HepG2 (cell line): ENCODE measurements around the gene LATS1. TPM values are rescaled to one million over a fixed set of nuclear protein-coding genes. Genes with fewer than 3 reads are reported as not detected.

Experiments used
- CENPBD1 ChIP-seq: sonication (generic); formaldehyde crosslinking; IDR thresholded peaks from 2 replicates; pipeline ENCODE4 v1.8.0; 2022; ENCODE audit warnings: missing genetic modification reagents, low read depth, mild to moderate bottlenecking, borderline replicate concordance
- ELF3 ChIP-seq: IDR thresholded peaks from 2 replicates; pipeline ENCODE4 v1.6.1; 2016; ENCODE audit warnings: missing genetic modification reagents, missing compliant biosample characterization
- ERF ChIP-seq: IDR thresholded peaks from 2 replicates; pipeline ENCODE4 v1.6.1; 2018; ENCODE audit warnings: missing biosample characterization, missing genetic modification reagents
- JUNB ChIP-seq: sonication (generic); formaldehyde crosslinking; IDR thresholded peaks from 2 replicates; pipeline ENCODE4 v1.8.0; 2022; ENCODE audit warnings: missing genetic modification reagents, mild to moderate bottlenecking, borderline replicate concordance
- KLF12 ChIP-seq: sonication (generic); formaldehyde crosslinking; IDR thresholded peaks from 2 replicates; pipeline ENCODE4 v1.4.0; 2020; ENCODE audit warnings: missing genetic modification reagents, borderline replicate concordance
- MYPOP ChIP-seq: sonication (generic); formaldehyde crosslinking; IDR thresholded peaks from 2 replicates; pipeline ENCODE4 v1.8.1; 2023; ENCODE audit warnings: mild to moderate bottlenecking, moderate library complexity, missing genetic modification reagents
- THAP8 ChIP-seq: sonication (generic); formaldehyde crosslinking; IDR thresholded peaks from 2 replicates; pipeline ENCODE4 v1.5.1; 2020; ENCODE audit warnings: missing genetic modification reagents, mild to moderate bottlenecking, borderline replicate concordance
- USF2 ChIP-seq, 2 experiments: sonication (generic) in 1 of 2; formaldehyde crosslinking in 1 of 2; IDR thresholded peaks; 2 replicates each; pipeline versions ENCODE4 v1.5.1 to v1.6.1; 2011 to 2020; ENCODE audit warnings: borderline replicate concordance in 1 of 2, low read depth in 1 of 2, low read length in 1 of 2, mild to moderate bottlenecking in 1 of 2, missing genetic modification reagents in 1 of 2, moderate library complexity in 1 of 2
- ZBTB4 ChIP-seq: sonication (generic); formaldehyde crosslinking; IDR thresholded peaks from 2 replicates; pipeline ENCODE4 v1.4.0; 2020; ENCODE audit warnings: missing genetic modification reagents, mild to moderate bottlenecking, borderline replicate concordance
- ZFP91 ChIP-seq: sonication (generic); formaldehyde crosslinking; IDR thresholded peaks from 2 replicates; pipeline ENCODE4 v1.9.0; 2022; ENCODE audit warnings: missing genetic modification reagents, mild to moderate bottlenecking, borderline replicate concordance
- ZNF282 ChIP-seq: fragments of 450-650 bp; IDR thresholded peaks from 2 replicates; pipeline ENCODE4 v1.6.1; 2018; ENCODE audit not compliant: partially characterized antibody
- ZNF329 ChIP-seq: sonication (generic); formaldehyde crosslinking; IDR thresholded peaks from 2 replicates; pipeline ENCODE4 v1.9.0; 2021; ENCODE audit warnings: low read depth, mild to moderate bottlenecking, missing genetic modification reagents
- ZNF432 ChIP-seq: sonication (generic); formaldehyde crosslinking; IDR thresholded peaks from 2 replicates; pipeline ENCODE4 v1.5.0; 2020; ENCODE audit warnings: missing genetic modification reagents, mild to moderate bottlenecking, borderline replicate concordance
- ZNF550 ChIP-seq: sonication (generic); formaldehyde crosslinking; IDR thresholded peaks from 2 replicates; pipeline ENCODE4 v1.4.0; 2020; ENCODE audit warnings: mild to moderate bottlenecking, missing genetic modification reagents, borderline replicate concordance
- ZNF580 ChIP-seq: IDR thresholded peaks from 2 replicates; pipeline ENCODE4 v1.6.1; 2016; ENCODE audit warnings: low read depth, borderline replicate concordance
- ZNF879 ChIP-seq: sonication (generic); formaldehyde crosslinking; IDR thresholded peaks from 2 replicates; pipeline ENCODE4 v1.8.1; 2023; ENCODE audit warnings: missing genetic modification reagents
- ZSCAN9 ChIP-seq: IDR thresholded peaks from 2 replicates; pipeline ENCODE4 v1.6.1; 2016; ENCODE audit warnings: borderline replicate concordance
- polyA plus RNA-seq, 8 experiments: library from polyadenylated mRNA; depleted of rRNA in 3 of 8; stranded (reverse) in 7 of 8; unstranded in 1 of 8; fragments of >200 nt; fragmentation: Illumina TruSeq in 4 of 8; extraction: Trizol in 4 of 8; gene quantifications; 2 replicates each; pipeline versions ENCODE4 v1.2.1 to v1.2.3, GENCODE V29; 2011 to 2016; ENCODE audit warnings: low read depth in 4 of 8, missing spikeins in 1 of 8, mixed read lengths in 1 of 8; ENCODE audit not compliant: insufficient read depth in 1 of 8
- total RNA-seq, 5 experiments: library from RNA; depleted of rRNA; stranded (reverse); fragments of >200 nt; fragmentation: Illumina TruSeq; extraction: Trizol; gene quantifications; 2 replicates each; pipeline ENCODE4 v1.2.3, GENCODE V29; 2016; ENCODE audit warnings: low read depth in 1 of 5

LATS1 gene
- total and polyA plus RNA-seq, 2 of the 13 experiments (the other 11 are each of a cell fraction or from before 2014, with no cell fraction given), result 9.9 to 12.6 TPM

GRCh38 chr6:149717588-149718458, at the start of gene LATS1 (continued):
- TF ChIP-seq USF2 (IDR thresholded peaks at IDR 0.05; ENCODE audit: low read depth, low read length) (no peak), USF2 (CRISPR knock-in tag; IDR thresholded peaks at IDR 0.05; ENCODE audit: borderline replicate concordance) (peak; percentile 39; the same call in 1 of the 2 replicates), THAP8 (peak; percentile 98), ZNF879 (CRISPR knock-in tag) (peak; percentile 98), JUNB (no peak), ZNF329 (CRISPR knock-in tag) (no peak), ZNF432 (CRISPR knock-in tag) (0 out of 2 replicates have a peak, but pooled peaks have one; percentile 91), MYPOP (CRISPR knock-in tag) (peak; percentile 88; the same call in 1 of the 2 replicates), ZSCAN9 (peak; percentile 92), ZNF282 (no peak), CENPBD1 (CRISPR knock-in tag) (no peak; the same call in 1 of the 2 replicates), ERF (CRISPR knock-in tag) (peak; percentile 88), KLF12 (CRISPR knock-in tag) (peak; percentile 89), ZNF580 (CRISPR knock-in tag) (peak; percentile 77; the same call in 1 of the 2 replicates), ZNF550 (CRISPR knock-in tag) (peak; percentile 73; the same call in 1 of the 2 replicates), ELF3 (CRISPR knock-in tag) (peak; percentile 92), ZBTB4 (CRISPR knock-in tag) (peak; percentile 94; the same call in 1 of the 2 replicates), ZFP91 (CRISPR knock-in tag) (peak; percentile 97)
